Tibial nerve (tissue), 4 donors: Measurements from ENCODE around the gene FAM187B. TPM values are rescaled to one million over a fixed set of nuclear protein-coding genes. Genes with fewer than 3 reads are reported as not detected.
A peak's percentile ranks its signal among the peaks of the same experiment; 100 is the strongest.
"Not testable (repeated sequence)": the region's sequence is repeated elsewhere in the genome, so short reads cannot be mapped to it uniquely, and the experiment has no call there.

ENCODE experiments used
- DNase-seq, 2 donors: peaks; one replicate each; pipeline ENCODE4 v3.0.0-alpha.2; 2019; ENCODE audit warnings: low spot score in 2 of 2
- H3K27ac ChIP-seq, 4 donors: fragments of 200-600 bp; sonication (generic) in 3 of 4; one replicate each; pipeline ENCODE4 v1.5.1; 2017 to 2019; ENCODE audit warnings: mild to moderate bottlenecking in 1 of 4
- H3K27me3 ChIP-seq, 2 donors: fragments of 200-600 bp; sonication (generic) in 1 of 2; one replicate each; pipeline versions ENCODE4 v1.5.1 to v1.6.0; 2017 to 2019
- H3K36me3 ChIP-seq, 3 donors: fragments of 200-600 bp; sonication (generic); one replicate each; pipeline ENCODE4 v1.5.1; 2018 to 2019
- H3K4me1 ChIP-seq, 4 donors: fragments of 200-600 bp; sonication (generic) in 3 of 4; one replicate each; pipeline ENCODE4 v1.5.1; 2017 to 2019
- H3K4me3 ChIP-seq, 4 donors: fragments of 200-600 bp; sonication (generic) in 3 of 4; one replicate each; pipeline ENCODE4 v1.5.1; 2017 to 2019; ENCODE audit warnings: mild to moderate bottlenecking in 1 of 4, moderate library complexity in 1 of 4
- H3K9me3 ChIP-seq, 4 donors: fragments of 200-600 bp; sonication (generic) in 3 of 4; one replicate each; pipeline ENCODE4 v1.5.1; 2017 to 2019
- EP300 ChIP-seq, 2 donors: sonication (generic); formaldehyde crosslinking; IDR thresholded peaks; one replicate each; pipeline ENCODE4 v1.6.1; 2017; ENCODE audit warnings: antibody characterized with exemption in 2 of 2, mild to moderate bottlenecking in 1 of 2
- POLR2A ChIP-seq, 2 donors: fragments of 450-650 bp; IDR thresholded peaks; one replicate each; pipeline ENCODE4 v1.6.1; 2017; ENCODE audit warnings: antibody characterized with exemption in 2 of 2, mild to moderate bottlenecking in 2 of 2, moderate library complexity in 2 of 2
- WGBS, 2 donors: methylation state at CpG; one replicate each; pipeline ENCODE4 v1.1.5; 2018; 5-methylcytosine and 5-hydroxymethylcytosine counted together
- total RNA-seq, 4 donors: library from RNA; depleted of rRNA; stranded (reverse); fragments of >200 nt; gene quantifications; one replicate each; pipeline ENCODE4 v1.1.0, GENCODE V29; 2016
- TF ChIP-seq, protein P1 (sequence below), 5 experiments: fragments of 200-600 bp in 3 of 5; fragments of 450-650 bp in 2 of 5; sonication (generic) in 3 of 5; IDR thresholded peaks; one replicate each; pipeline ENCODE4 v1.5.1; 2016 to 2019; ENCODE audit warnings: antibody characterized with exemption in 5 of 5, mild to moderate bottlenecking in 3 of 5, moderate library complexity in 2 of 5

Gene FAM187B
- total RNA-seq, 4 donors from 2014 or later = not detected

DNA sequence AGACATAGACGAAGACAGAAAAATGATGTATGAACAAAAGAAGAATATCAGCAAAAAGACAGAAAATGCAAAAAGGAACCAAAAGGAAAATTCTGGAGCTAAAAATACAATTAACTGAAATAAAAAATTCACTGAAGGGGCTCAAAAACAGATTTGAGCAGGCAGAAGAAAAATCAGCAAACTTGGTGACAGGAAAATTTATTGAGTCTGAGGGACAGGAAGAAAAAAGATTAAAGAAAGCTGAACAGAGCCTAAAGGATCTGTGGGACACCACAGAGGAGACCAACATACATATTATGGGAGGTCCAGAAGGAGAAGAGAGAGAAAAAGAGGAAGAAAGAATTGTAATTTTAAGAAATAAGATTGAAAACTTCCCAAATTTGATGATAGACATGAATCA, 12.9 kb upstream of the FAM187B start:
- H3K9me3 ChIP-seq = peaks cover 0 to 38% (median 6%) of the 10 kb centered on the region in 4 donors
- peaks cover 0 to 7% of the 10 kb centered on the region in 2 donors for H3K27me3 ChIP-seq
- no peaks in the 10 kb centered on the region for H3K36me3 ChIP-seq
- no peak overlapping the region for H3K4me3 ChIP-seq
- no peak overlapping the region for H3K27ac ChIP-seq
- DNase-seq = no peak
- peaks cover 0 to 4% (median 0%) of the 10 kb centered on the region in 4 donors for H3K4me1 ChIP-seq
- WGBS, 2 donors = 90 to 95% methylated on average over 1 of the region's 1 CpG
- no peak for TF ChIP-seq POLR2A (IDR thresholded peaks at IDR 0.05)
- TF ChIP-seq EP300 (IDR thresholded peaks at IDR 0.05) = no peak

DNA sequence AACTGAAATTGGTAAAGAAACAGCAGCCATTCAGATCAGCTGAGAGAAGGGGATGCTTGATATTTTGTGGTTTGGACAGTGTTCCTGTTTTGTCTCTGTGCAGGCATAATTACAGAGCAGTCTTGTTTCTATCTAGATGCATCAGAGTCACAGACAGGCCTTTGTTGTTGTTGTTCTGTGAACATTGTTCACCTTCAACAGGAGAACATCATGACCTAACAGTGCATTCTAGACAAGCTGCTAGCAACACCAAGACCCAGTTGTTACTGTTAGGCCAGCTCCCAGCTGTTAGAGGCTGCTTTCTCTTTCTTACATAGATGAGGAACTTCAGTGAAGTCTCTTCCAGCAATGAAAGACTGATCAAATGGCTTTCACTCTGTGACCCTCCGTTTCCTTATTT, 11.8 kb upstream of the FAM187B start:
- DNase-seq = no peak
- Histone ChIP-seq H3K9me3 (peaks cover 0 to 27% (median 6%) of the 10 kb centered on the region in 4 donors), H3K4me1 (peaks cover 0 to 4% (median 0%) of the 10 kb centered on the region in 4 donors), H3K27ac (peak overlapping the region in 2 of 4 donors; percentile 1 to 60), H3K27me3 (peaks cover 0 to 3% of the 10 kb centered on the region in 2 donors), H3K4me3 (no peak overlapping the region), H3K36me3 (no peaks in the 10 kb centered on the region)
- 81 to 82% methylated on average over 1 of the region's 1 CpG for whole genome bisulfite sequencing, 2 donors
- no peak for TF ChIP-seq POLR2A (IDR thresholded peaks at IDR 0.05)
- no peak for TF ChIP-seq EP300 (IDR thresholded peaks at IDR 0.05)
- TF ChIP-seq, protein P1, sequence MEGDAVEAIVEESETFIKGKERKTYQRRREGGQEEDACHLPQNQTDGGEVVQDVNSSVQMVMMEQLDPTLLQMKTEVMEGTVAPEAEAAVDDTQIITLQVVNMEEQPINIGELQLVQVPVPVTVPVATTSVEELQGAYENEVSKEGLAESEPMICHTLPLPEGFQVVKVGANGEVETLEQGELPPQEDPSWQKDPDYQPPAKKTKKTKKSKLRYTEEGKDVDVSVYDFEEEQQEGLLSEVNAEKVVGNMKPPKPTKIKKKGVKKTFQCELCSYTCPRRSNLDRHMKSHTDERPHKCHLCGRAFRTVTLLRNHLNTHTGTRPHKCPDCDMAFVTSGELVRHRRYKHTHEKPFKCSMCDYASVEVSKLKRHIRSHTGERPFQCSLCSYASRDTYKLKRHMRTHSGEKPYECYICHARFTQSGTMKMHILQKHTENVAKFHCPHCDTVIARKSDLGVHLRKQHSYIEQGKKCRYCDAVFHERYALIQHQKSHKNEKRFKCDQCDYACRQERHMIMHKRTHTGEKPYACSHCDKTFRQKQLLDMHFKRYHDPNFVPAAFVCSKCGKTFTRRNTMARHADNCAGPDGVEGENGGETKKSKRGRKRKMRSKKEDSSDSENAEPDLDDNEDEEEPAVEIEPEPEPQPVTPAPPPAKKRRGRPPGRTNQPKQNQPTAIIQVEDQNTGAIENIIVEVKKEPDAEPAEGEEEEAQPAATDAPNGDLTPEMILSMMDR (IDR thresholded peaks at IDR 0.05) = no peak

DNA sequence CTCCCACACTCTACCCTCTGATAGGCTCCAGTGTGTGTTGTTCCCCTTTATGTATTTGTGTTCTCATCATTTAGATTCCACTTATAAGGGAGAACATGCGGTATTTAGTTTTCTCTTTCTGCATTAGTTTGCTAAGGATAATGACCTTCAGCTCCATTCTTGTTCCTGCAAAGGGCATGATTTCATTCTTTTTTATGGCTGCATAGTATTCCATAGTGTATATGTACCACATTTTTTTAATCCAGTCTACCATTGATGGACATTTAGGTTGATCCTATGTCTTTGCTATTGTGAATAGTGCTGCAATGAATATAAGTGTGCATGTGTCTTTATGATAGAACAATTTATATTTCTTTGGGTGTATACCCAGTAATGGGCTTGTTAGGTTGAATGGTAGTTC, 11.1 kb upstream of the FAM187B start:
- not testable (repeated sequence) for H3K4me3 ChIP-seq, H3K4me1 ChIP-seq, DNase-seq, H3K36me3 ChIP-seq, H3K27ac ChIP-seq, H3K27me3 ChIP-seq
- H3K9me3 ChIP-seq = peaks cover 0 to 25% (median 6%) of the 10 kb centered on the region in 4 donors
- 93 to 97% methylated on average over 1 of the region's 1 CpG for WGBS, 2 donors

DNA sequence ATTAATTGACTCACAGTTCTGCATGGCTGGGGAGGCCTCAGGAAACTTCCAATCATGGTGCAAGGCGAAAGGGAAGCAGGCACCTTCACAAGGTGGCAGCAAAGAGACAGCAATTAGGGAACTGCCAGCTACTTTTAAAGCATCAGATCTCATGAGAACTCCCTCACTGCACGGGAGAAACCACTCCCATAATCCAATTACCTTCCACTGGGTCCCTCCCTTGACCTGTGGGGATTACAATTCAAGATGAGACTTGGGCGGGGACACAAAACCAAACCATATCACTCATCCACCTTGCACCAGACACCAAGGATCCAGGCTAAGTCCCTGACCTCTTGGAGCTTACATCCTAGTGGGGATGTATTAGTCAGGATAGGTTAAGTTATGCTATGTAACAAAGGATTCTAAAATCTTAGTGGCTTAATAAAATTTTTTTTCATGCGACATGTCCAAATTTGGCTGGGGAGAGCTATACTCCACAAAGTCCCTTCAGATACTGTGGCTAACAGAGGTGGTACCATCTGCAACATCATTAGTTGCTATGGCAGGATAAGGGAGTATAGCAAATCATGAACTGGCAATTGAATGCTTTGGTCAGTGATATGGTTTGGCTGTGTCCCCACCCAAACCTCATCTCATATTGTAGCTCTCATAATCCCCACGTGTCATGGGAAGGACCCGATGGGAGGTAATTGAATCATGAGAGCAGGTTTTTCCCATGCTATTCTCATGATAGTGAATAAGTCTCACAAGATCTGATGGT, 8.3 kb upstream of the FAM187B start:
- Histone ChIP-seq H3K4me1 (peaks cover 0 to 4% (median 0%) of the 10 kb centered on the region in 4 donors), H3K4me3 (no peak overlapping the region), H3K36me3 (no peaks in the 10 kb centered on the region), H3K9me3 (peaks cover 0 to 12% (median 3%) of the 10 kb centered on the region in 4 donors), H3K27ac (no peak overlapping the region), H3K27me3 (no peaks in the 10 kb centered on the region)
- DNase-seq = no peak
- TF ChIP-seq POLR2A (IDR thresholded peaks at IDR 0.05) = no peak
- no peak for TF ChIP-seq EP300 (IDR thresholded peaks at IDR 0.05)
- TF ChIP-seq, protein P1 (IDR thresholded peaks at IDR 0.05) = no peak
- WGBS, 2 donors = 74 to 76% methylated on average over 6 of the region's 6 CpGs

DNA sequence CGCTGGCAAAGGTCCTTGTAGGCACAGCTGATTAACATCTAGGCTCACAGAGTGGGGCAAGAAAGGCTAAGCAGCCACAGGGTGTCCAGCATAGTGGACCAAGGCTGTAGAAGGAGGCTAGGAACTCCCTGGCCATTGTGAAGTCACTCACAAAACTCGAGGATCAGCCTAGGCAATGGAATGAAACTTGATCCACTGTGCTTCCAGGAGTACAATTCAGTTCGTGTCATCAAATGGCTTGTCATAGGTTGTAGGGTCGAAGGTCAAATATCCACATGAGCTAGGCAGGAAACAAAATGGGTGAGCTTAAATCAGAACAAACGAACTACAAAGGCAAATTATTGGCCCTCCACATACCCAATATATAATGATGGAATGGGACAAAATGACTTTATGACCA, 4.4 kb upstream of the FAM187B start:
- TF ChIP-seq, protein P1 (IDR thresholded peaks at IDR 0.05) = no peak
- no peak for TF ChIP-seq EP300 (IDR thresholded peaks at IDR 0.05)
- no peak for TF ChIP-seq POLR2A (IDR thresholded peaks at IDR 0.05)
- no peaks in the 10 kb centered on the region for H3K36me3 ChIP-seq
- no peak overlapping the region for H3K4me3 ChIP-seq
- no peaks in the 10 kb centered on the region for H3K27me3 ChIP-seq
- WGBS, 2 donors = 49 to 51% methylated on average over 5 of the region's 5 CpGs
- H3K9me3 ChIP-seq = no peaks in the 10 kb centered on the region
- DNase-seq = no peak
- H3K4me1 ChIP-seq = no peaks in the 10 kb centered on the region
- no peak overlapping the region for H3K27ac ChIP-seq

DNA sequence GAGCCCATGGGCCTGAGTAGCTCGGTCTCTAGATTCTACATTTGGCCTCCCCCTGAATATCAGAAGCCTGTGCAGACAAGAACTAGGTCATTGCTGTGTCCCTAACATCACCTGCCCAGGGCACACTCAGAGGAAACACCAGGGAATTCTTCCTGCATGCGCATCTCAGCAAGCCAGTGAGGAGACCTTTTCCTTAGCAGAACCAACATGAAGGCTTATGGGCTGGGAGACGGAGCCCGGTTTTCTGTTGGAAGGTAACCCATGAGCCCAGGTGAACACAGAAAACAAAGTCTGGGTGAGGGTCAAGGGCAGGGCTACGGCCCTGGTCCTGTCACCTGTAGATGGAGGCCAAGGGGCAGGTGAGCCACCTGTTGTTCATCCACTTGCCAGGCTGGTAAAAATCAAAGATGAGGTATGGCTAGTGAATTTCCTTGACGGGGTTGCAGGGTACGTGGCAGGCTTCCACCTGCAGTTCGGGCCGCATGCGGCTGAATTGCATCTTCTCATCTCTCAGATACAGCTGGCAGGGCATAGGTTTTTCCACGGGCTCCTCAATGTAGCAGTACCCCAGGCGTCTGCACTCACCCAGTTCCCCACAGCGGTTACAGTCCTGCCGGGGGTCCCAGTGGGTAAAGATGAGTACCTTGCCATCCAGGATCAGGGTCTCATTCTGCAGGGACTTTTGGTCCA, 3.6 kb upstream of the FAM187B start:
- TF ChIP-seq EP300 (IDR thresholded peaks at IDR 0.05) (no peak), POLR2A (IDR thresholded peaks at IDR 0.05) (no peak)
- TF ChIP-seq, protein P1 (IDR thresholded peaks at IDR 0.05) = no peak
- Histone ChIP-seq H3K9me3 (no peaks in the 10 kb centered on the region), H3K4me3 (no peak overlapping the region), H3K4me1 (no peaks in the 10 kb centered on the region), H3K27ac (no peak overlapping the region), H3K27me3 (no peaks in the 10 kb centered on the region), H3K36me3 (no peaks in the 10 kb centered on the region)
- WGBS, 2 donors = 86 to 87% methylated on average over 14 of the region's 14 CpGs
- no peak for DNase-seq
